Left kidney (tissue), 2 donors: ENCODE data around the gene TOR4A. TPM values are rescaled to one million over a fixed set of nuclear protein-coding genes. Genes with fewer than 3 reads are reported as not detected.
A peak's percentile ranks its signal among the peaks of the same experiment; 100 is the strongest.
"Not testable (repeated sequence)": the region's sequence is repeated elsewhere in the genome, so short reads cannot be mapped to it uniquely, and the experiment has no call there.

ENCODE experiments used
- DNase-seq: peaks from one replicate; pipeline ENCODE4 v3.0.0-alpha.2; 2013
- polyA plus RNA-seq: library from polyadenylated mRNA; unstranded; fragments of 120-200 nt; gene quantifications from one replicate; pipeline ENCODE4 v1.2.1, GENCODE V29; 2013; ENCODE audit not compliant: insufficient read length

The TOR4A gene
- polyA plus RNA-seq, 1 donor, result 4.5 TPM

- no peak for DNase-seq
Observed at GRCh38 chr9:137237759-137238726, 39.5 kb upstream of the TOR4A start.

DNA sequence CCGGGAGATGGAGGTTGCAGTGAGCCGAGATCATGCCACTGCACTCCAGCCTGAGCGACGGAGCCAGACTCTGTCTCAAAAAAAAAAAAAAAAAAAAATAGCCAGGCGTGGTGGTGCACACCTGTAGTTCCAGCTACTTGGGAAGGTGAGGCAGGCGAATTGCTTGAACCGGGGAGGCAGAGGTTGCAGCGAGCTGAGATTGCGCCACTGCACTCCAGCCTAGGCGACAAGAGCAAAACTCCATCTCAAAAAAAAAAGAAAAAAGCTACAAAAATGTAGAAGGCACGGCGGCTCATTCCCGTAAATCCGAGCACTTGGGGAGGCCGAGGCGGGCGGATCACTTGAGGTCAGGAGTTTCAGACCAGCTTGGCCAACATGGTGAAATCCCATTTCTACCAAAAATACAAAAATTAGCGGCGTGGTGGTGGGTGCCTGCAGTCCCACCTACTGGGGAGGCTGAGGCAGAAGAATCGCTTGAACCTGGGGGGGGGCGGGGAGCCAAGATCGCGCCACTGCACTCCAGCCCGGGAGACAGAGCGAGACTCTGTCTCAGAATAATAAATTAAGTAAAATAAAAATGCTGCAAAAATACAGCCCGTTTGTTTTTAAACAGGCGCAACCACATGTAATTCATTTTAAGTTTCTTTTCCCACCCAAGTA lies 37.9 kb upstream of the TOR4A start:
- not testable (repeated sequence) for DNase-seq

- peak; percentile 65 for DNase-seq
Observed at GRCh38 chr9:137240318-137240840, 37.1 kb upstream of the TOR4A start.

DNA sequence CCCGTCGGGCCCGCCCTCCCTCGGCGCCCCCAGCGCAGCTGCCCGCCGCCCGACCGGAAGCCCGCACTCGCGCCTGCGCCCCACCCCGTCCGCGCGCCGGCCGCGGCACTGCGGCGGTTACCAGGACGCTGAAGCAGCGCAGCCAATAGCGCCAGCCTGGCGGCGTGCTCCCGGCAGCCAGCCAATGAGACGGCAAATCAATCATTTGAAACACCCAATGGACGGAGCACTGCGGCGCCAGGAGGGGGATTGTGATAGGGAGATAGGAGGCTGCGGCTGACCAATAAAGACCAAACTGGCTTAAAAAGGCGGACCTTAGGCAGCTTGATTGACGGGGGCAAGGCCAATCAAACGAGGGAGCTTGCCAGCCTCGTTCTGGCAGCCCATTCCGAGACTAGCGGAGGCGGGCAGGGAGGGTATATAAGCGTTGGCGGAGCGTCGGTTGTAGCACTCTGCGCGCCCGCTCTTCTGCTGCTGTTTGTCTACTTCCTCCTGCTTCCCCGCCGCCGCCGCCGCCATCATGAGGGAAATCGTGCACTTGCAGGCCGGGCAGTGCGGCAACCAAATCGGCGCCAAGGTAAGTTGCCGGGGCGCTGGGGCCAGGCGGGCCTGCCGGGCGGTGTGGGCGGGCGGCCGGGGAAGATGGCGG lies 36.6 kb upstream of the TOR4A start, which contains the start of gene TUBB4B:
Gene TUBB4B, plus strand, starts transcription at position 447 of the 649 bp plus-strand sequence. Its CDS starts 74 bp downstream, at position 521.
- peak; percentile 100 for DNase-seq

- DNase-seq, result no peak
Observed at GRCh38 chr9:137241490-137242268, 35.8 kb upstream of the TOR4A start.

DNA sequence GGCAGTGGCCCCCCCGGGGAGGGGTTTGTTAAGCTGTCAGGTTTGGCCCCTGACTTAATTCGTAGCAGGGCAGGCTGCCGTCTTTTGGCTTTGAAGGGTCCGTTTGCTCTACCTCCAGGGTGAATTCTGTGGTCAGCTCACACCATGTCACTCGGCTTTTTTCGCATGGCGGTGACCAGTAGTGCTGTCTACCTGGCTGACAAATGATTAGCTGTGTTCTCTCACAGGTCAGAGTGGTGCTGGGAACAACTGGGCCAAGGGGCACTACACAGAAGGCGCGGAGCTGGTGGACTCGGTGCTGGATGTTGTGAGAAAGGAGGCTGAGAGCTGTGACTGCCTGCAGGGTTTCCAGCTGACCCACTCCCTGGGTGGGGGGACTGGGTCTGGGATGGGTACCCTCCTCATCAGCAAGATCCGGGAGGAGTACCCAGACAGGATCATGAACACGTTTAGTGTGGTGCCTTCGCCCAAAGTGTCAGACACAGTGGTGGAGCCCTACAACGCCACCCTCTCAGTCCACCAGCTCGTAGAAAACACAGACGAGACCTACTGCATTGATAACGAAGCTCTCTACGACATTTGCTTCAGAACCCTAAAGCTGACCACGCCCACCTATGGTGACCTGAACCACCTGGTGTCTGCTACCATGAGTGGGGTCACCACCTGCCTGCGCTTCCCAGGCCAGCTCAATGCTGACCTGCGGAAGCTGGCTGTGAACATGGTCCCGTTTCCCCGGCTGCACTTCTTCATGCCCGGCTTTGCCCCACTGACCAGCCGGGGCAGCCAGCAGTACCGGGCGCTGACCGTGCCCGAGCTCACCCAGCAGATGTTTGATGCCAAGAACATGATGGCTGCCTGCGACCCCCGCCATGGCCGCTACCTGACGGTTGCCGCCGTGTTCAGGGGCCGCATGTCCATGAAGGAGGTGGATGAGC lies 35.0 kb upstream of the TOR4A start:
- no peak for DNase-seq

- not testable (repeated sequence) for DNase-seq
Observed at GRCh38 chr9:137243266-137243625, 34.3 kb upstream of the TOR4A start.

- DNase-seq, result no peak
Observed at GRCh38 chr9:137243626-137244485, 33.7 kb upstream of the TOR4A start.

DNA sequence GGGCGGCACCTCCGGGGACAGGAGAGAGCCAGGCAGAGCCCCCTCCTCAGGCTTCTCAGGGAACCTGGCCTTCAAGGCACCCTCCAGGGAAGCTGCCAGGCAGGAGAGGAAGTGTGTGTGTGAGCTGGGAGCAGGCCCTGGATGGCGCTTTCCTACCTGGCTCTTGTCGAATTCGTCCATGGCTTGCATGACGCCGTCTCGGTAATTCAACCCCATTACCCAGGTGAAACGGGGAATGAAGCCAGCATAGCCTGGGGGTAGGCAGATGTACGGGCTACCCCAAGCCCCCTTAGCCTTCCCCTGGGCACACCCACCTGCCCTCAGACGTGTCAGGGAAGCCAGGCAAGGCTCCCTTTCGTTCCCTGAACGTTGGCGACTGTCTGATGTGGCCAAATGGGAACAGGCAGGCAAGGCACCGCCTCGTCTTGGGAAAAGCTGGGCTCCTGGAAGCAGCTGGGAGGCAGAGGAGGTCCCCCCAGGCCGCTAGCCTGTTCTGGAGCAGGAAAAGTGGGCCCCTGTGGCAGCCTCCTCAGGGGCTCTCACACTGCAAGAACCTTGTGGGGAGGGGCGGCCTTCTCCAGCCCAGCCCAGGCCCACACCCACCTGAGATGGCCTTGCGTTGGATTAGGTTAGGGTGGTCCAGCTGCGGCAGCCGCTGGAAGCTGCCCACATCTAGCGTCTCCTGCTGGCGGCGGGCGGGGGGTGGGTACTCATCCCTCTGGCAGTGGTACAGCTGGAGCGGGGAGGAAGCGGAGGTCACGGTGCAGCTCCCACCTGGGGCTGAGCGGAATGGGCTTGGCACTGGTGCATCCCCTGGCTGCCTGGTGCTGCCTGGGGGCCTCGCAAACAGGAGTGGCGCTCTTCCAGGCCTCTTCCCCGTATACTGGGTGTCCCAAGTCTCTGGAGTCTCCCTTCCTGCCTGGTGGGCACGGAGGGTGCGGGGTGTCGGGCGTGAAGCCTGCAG lies 32.8 kb upstream of the TOR4A start:
- no peak for DNase-seq

- DNase-seq, result no peak
Observed at GRCh38 chr9:137245450-137246421, 31.8 kb upstream of the TOR4A start.

- no peak for DNase-seq
Observed at GRCh38 chr9:137247135-137247915, 30.2 kb upstream of the TOR4A start.

GRCh38 chr9:137247916-137248175 lies 29.7 kb upstream of the TOR4A start:
- DNase-seq, result no peak

GRCh38 chr9:137250329-137251193 lies 27.0 kb upstream of the TOR4A start:
- DNase-seq, result no peak

- no peak for DNase-seq
Observed at GRCh38 chr9:137251194-137251461, 26.4 kb upstream of the TOR4A start, which contains the start of gene STPG3. STPG3 (plus strand) TSS chr9:137251286; CDS start chr9:137251287, 1 bp downstream.

DNA sequence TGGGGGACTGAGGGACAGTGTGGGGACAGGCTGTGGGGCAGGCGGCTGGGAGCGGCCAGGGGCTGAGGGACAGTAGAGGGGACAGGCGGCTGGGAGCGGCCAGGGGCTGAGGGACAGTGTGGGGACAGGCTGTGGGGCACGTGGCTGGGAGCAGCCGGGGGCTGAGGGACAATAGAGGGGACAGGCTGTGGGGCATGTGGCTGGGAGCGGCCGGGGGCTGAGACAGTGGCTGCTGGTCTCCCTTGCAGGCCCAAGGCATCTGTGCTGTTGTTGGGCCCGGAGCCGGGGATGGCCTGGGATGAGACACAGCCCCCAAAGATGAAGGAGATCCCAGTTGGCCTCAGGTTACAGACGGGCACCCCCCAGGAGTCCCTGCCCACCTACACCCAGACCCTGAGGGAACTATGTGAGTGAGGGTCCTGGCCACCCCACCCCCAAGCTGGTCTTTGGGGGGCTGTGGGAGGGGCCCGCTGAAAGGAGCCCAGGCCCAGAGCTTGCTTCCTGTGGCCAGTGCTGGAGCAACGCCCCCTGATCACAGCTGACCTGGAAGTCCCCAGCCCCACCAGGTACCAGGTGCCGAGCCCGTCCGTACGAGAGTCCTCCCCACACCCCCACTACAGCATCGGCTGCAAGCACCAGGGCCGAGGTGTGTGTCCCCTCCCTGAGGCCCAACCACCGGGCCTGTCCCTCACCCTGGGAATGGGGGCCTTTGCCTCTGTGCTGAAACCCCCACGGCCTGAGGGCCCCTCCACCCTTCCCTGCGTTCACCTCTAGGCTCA lies 25.8 kb upstream of the TOR4A start:
- DNase-seq, result no peak
